Measurements from ENCODE around the gene RACGAP1.

- no peak for TF ChIP-seq POLR2AphosphoS5 (IDR thresholded peaks at IDR 0.05)
- no peak for TF ChIP-seq CTCF (IDR thresholded peaks at IDR 0.05)
- TF ChIP-seq POLR2A (IDR thresholded peaks at IDR 0.05), result no peak
Observed at GRCh38 chr12:50051101-50051806, 26.0 kb upstream of the RACGAP1 start.
